CD14-positive monocyte (primary cell): Measurements from ENCODE around the gene CPN1. TPM values are rescaled to one million over a fixed set of nuclear protein-coding genes. Genes with fewer than 3 reads are reported as not detected.
A peak's percentile ranks its signal among the peaks of the same experiment; 100 is the strongest.

Experiments used
- DNase-seq, 3 donors: peaks; one replicate each; pipeline ENCODE4 v3.0.0-alpha.2; 2011 to 2022
- H2AFZ ChIP-seq: 2 replicates; pipeline ENCODE4 v1.6.0; 2012; ENCODE audit warnings: mild to moderate bottlenecking, low read depth, low read length, inconsistent platforms; ENCODE audit not compliant: insufficient read depth, poor library complexity, severe bottlenecking
- H3K27ac ChIP-seq, 2 donors: 1 replicate in 1 of 2; 2 replicates in 1 of 2; pipeline ENCODE4 v1.5.1; 2012 to 2013; ENCODE audit warnings: low read length in 2 of 2, control low read depth in 1 of 2, inconsistent platforms in 1 of 2, low read depth in 1 of 2, mild to moderate bottlenecking in 1 of 2
- H3K27me3 ChIP-seq, 2 donors: one replicate each; pipeline versions ENCODE4 v1.6.0 to v1.6.1; 2011 to 2013; ENCODE audit warnings: low read length in 2 of 2; ENCODE audit not compliant: control insufficient read depth in 2 of 2, insufficient read depth in 2 of 2
- H3K36me3 ChIP-seq, 2 donors: replicated peaks in 1 of 2; 1 replicate in 1 of 2; 2 replicates in 1 of 2; pipeline versions ENCODE4 v1.5.1 to v1.6.1; 2012 to 2013; ENCODE audit warnings: low read length in 2 of 2, control low read depth in 1 of 2, inconsistent platforms in 1 of 2, mild to moderate bottlenecking in 1 of 2; ENCODE audit not compliant: insufficient read depth in 2 of 2, control insufficient read depth in 1 of 2
- H3K4me1 ChIP-seq, 2 donors: 1 replicate in 1 of 2; 2 replicates in 1 of 2; pipeline versions ENCODE4 v1.5.1 to v1.6.1; 2012 to 2013; ENCODE audit warnings: low read length in 2 of 2, control low read depth in 1 of 2, inconsistent platforms in 1 of 2, mild to moderate bottlenecking in 1 of 2, moderate library complexity in 1 of 2; ENCODE audit not compliant: insufficient read depth in 2 of 2, control insufficient read depth in 1 of 2
- H3K4me2 ChIP-seq: replicated peaks from 2 replicates; pipeline ENCODE3; 2012; ENCODE audit warnings: low read length, moderate library complexity, mild to moderate bottlenecking; ENCODE audit not compliant: poor library complexity, severe bottlenecking; ENCODE audit errors: extremely low read depth
- H3K4me3 ChIP-seq, 3 experiments: fragments of 200-600 bp in 1 of 3; sonication (generic) in 1 of 3; replicated peaks in 1 of 3; 1 replicate in 2 of 3; 2 replicates in 1 of 3; pipeline ENCODE4 v1.5.1; 2011 to 2013; ENCODE audit warnings: low read length in 3 of 3, mild to moderate bottlenecking in 3 of 3, control low read depth in 2 of 3, low read depth in 2 of 3, inconsistent platforms in 1 of 3, moderate library complexity in 1 of 3
- H3K79me2 ChIP-seq: 2 replicates; pipeline ENCODE4 v1.6.0; 2012; ENCODE audit warnings: mild to moderate bottlenecking, control low read depth, inconsistent platforms, low read length, moderate library complexity; ENCODE audit not compliant: insufficient read depth
- H3K9ac ChIP-seq: 2 replicates; pipeline ENCODE4 v1.6.0; 2017; ENCODE audit warnings: low read length, mild to moderate bottlenecking; ENCODE audit not compliant: insufficient read depth, poor library complexity, severe bottlenecking
- H3K9me3 ChIP-seq, 2 donors: replicated peaks in 1 of 2; 1 replicate in 1 of 2; 2 replicates in 1 of 2; pipeline versions ENCODE4 v1.5.1 to v1.6.1; 2012 to 2013; ENCODE audit warnings: low read length in 2 of 2, control low read depth in 1 of 2; ENCODE audit not compliant: control insufficient read depth in 1 of 2, insufficient read depth in 1 of 2
- H4K20me1 ChIP-seq: 2 replicates; pipeline ENCODE4 v1.6.0; 2012; ENCODE audit warnings: mild to moderate bottlenecking, low read length, control low read depth, moderate library complexity; ENCODE audit not compliant: insufficient read depth
- H3K27ac Mint-ChIP-seq, 7 donors: one replicate each; pipeline ENCODE4 v1.8.0; 2020; ENCODE audit warnings: mild to moderate bottlenecking in 7 of 7, mixed read lengths in 7 of 7, moderate library complexity in 6 of 7, inconsistent platforms in 2 of 7
- H3K27me3 Mint-ChIP-seq, 3 donors: one replicate each; pipeline ENCODE4 v1.8.0; 2021 to 2022; ENCODE audit warnings: low read depth in 3 of 3, mild to moderate bottlenecking in 3 of 3, mixed read lengths in 3 of 3, moderate library complexity in 3 of 3, inconsistent platforms in 1 of 3
- H3K36me3 Mint-ChIP-seq, 2 donors: one replicate each; pipeline ENCODE4 v1.8.0; 2020; ENCODE audit warnings: mixed read lengths in 2 of 2, inconsistent platforms in 1 of 2, mild to moderate bottlenecking in 1 of 2
- H3K4me1 Mint-ChIP-seq: one replicate; pipeline ENCODE4 v1.8.0; 2020; ENCODE audit warnings: mild to moderate bottlenecking, mixed read lengths
- H3K4me3 Mint-ChIP-seq, 2 donors: one replicate each; pipeline ENCODE4 v1.8.0; 2020; ENCODE audit warnings: mild to moderate bottlenecking in 2 of 2, mixed read lengths in 2 of 2, moderate library complexity in 1 of 2
- H3K9me3 Mint-ChIP-seq, 7 donors: one replicate each; pipeline ENCODE4 v1.8.0; 2020 to 2022; ENCODE audit warnings: mixed read lengths in 7 of 7, mild to moderate bottlenecking in 6 of 7, moderate library complexity in 6 of 7, inconsistent platforms in 2 of 7
- WGBS: methylation state at CpG from one replicate; pipeline ENCODE4 v1.1.5; 2013; ENCODE audit warnings: missing lambda C conversion rate; ENCODE audit not compliant: insufficient coverage; 5-methylcytosine and 5-hydroxymethylcytosine counted together
- intact Hi-C, 2 donors: fragments of 100-400 bp; cut with micrococcal nuclease; formaldehyde crosslinking; loops; one replicate each; pipeline versions ENCODE4 v1.15.0 to v1.15.1; 2023
- polyA plus RNA-seq, 3 donors: library from polyadenylated mRNA; depleted of rRNA in 1 of 3; unstranded in 2 of 3; stranded (reverse) in 1 of 3; fragments of 300-500 nt in 2 of 3; fragments of >200 nt in 1 of 3; fragmentation: Illumina TruSeq in 2 of 3; gene quantifications; 1 replicate in 2 of 3; 2 replicates in 1 of 3; pipeline ENCODE4 v1.2.3, GENCODE V29; 2012 to 2021
- TF ChIP-seq, protein P1 (sequence below): fragments of 200-600 bp; IDR thresholded peaks from one replicate; pipeline ENCODE4 v1.8.0; 2022; ENCODE audit warnings: antibody characterized with exemption, mild to moderate bottlenecking

The CPN1 gene
- polyA plus RNA-seq, 3 donors, result not detected

DNA sequence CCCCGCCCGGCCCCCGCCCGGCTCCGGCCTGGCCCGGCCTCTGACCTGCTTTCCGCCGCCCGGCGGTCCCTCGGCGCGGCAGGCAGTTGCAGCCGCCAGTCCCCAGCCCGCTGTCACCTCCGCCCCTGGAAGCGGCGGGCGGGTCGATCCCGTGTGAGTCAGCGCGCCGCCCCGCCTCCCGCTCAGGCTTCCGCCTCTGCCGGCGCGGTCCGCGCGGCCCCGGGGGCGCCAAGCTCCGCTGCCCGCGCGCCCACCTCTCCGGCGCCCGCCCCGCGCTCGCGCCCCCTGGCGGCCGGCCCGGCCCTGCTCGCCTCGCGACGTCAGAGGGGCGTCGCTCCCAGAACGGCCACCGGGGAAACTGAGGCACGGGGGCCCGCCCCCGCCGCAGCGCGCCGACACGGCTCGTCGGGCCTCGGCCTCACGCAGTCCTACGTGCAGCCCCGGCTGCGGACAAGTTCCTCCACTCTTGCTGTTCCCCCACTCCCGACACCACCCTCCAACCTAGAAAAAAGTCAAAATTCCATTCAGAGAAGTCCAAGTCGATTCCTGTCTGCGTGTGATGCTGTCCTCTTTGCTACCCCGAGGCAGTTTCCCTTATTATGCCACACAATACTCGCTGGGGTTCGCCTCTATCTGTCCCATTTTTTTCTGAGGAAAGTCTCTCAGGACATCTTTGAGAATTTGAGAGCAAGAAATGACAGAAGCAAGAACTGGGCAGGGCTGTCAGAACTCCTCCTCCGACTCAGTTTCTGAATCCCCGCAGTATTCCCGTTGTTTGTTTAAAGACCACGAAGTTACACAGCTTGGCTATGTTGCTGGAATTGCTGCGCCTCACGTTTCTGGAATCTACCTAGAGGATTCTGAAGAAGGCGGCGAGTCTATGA, 71.6 kb downstream of the CPN1 start, which contains the start of gene DNMBP:
Gene DNMBP (minus strand): TSS at position 155 of the 884 bp plus-strand sequence. CDS start 37,823 bp downstream, outside the sequence.
- H3K27me3 Mint-ChIP-seq, result peaks cover 8 to 24% (median 17%) of the 10 kb centered on the region in 3 donors
- peak; percentile 70 to 82 (median 81) for DNase-seq
- intact Hi-C loops, result loop anchor here (2.0 to 5.0 kb wide), 4 partner anchors 15 to 93 kb away; no protein-coding TSS in a partner anchor
- peak within 1 kb of the TSS; percentile 95 to 96 for H3K4me3 Mint-ChIP-seq
- peaks cover 4 to 9% of the 10 kb centered on the region in 2 donors for H3K36me3 Mint-ChIP-seq
- peak within 1 kb of the TSS; percentile 98 for H3K4me2 ChIP-seq
- peak within 1 kb of the TSS; percentile 79 for H3K9ac ChIP-seq
- H4K20me1 ChIP-seq, result peaks cover 13% of the 10 kb centered on the region
- no peaks in the 10 kb centered on the region for H3K9me3 ChIP-seq
- H3K4me1 Mint-ChIP-seq, result peaks cover 44% of the 10 kb centered on the region
- WGBS, result 3% methylated on average over 83 of the region's 86 CpGs
- H2AFZ ChIP-seq, result peak within 1 kb of the TSS; percentile 86
- H3K79me2 ChIP-seq, result peaks cover 30% of the 10 kb centered on the region
- H3K27ac Mint-ChIP-seq, result peak within 1 kb of the TSS; percentile 75 to 93 (median 88)
- H3K27ac ChIP-seq, result peak within 1 kb of the TSS; percentile 11 to 76
- H3K36me3 ChIP-seq, result no peaks in the 10 kb centered on the region
- TF ChIP-seq, protein P1, sequence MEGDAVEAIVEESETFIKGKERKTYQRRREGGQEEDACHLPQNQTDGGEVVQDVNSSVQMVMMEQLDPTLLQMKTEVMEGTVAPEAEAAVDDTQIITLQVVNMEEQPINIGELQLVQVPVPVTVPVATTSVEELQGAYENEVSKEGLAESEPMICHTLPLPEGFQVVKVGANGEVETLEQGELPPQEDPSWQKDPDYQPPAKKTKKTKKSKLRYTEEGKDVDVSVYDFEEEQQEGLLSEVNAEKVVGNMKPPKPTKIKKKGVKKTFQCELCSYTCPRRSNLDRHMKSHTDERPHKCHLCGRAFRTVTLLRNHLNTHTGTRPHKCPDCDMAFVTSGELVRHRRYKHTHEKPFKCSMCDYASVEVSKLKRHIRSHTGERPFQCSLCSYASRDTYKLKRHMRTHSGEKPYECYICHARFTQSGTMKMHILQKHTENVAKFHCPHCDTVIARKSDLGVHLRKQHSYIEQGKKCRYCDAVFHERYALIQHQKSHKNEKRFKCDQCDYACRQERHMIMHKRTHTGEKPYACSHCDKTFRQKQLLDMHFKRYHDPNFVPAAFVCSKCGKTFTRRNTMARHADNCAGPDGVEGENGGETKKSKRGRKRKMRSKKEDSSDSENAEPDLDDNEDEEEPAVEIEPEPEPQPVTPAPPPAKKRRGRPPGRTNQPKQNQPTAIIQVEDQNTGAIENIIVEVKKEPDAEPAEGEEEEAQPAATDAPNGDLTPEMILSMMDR, result peak; percentile 60
- H3K27me3 ChIP-seq, result no peaks in the 10 kb centered on the region
- peaks cover 0 to 4% (median 0%) of the 10 kb centered on the region in 7 donors for H3K9me3 Mint-ChIP-seq
- H3K4me1 ChIP-seq, result peaks cover 26 to 41% of the 10 kb centered on the region in 2 donors
- peak within 1 kb of the TSS; percentile 70 to 84 (median 81) for H3K4me3 ChIP-seq

DNA sequence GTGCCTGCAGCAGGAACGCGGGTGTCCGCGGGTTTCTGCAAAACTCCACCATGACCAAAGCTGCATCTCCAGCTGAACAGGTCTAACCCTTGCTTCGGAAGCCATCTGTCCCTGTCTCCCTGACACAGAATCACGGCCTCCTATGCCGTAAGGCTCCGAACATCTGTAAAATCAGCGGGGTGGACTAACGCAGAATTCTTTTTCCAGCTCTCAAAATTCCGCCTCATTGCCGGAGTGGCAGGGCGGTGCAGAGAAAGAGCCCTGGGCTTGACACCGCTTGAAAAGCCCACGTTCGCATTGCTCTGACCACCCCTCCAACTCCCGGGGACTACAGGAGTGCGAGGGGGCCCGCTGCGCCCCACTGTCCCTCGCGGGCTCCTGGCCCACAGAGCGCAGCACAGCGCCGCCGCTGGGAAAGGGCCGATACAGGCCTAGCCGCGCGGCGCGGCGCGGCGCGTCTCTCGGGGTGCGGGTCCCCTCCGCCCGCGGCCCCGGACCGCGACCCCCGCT, 72.3 kb downstream of the CPN1 start:
- Histone ChIP-seq H3K79me2 (peaks cover 37% of the 10 kb centered on the region), H3K9me3 (no peaks in the 10 kb centered on the region), H4K20me1 (peaks cover 13% of the 10 kb centered on the region), H2AFZ (peak overlapping the region; percentile 86), H3K36me3 (no peaks in the 10 kb centered on the region), H3K4me2 (peak overlapping the region; percentile 98), H3K9ac (peak overlapping the region; percentile 79), H3K4me1 (peaks cover 26 to 41% of the 10 kb centered on the region in 2 donors), H3K27ac (peak overlapping the region; percentile 11 to 76), H3K27me3 (no peaks in the 10 kb centered on the region), H3K4me3 (peak overlapping the region; percentile 70 to 84 (median 81))
- peak overlapping the region; percentile 70 to 87 (median 82) for H3K27ac Mint-ChIP-seq
- peak overlapping the region; percentile 91 to 92 for H3K4me3 Mint-ChIP-seq
- peaks cover 8 to 24% (median 17%) of the 10 kb centered on the region in 3 donors for H3K27me3 Mint-ChIP-seq
- H3K9me3 Mint-ChIP-seq, result peaks cover 0 to 4% (median 0%) of the 10 kb centered on the region in 7 donors
- DNase-seq, result peak in 1 of 3 donors; percentile 18
- peaks cover 4 to 10% of the 10 kb centered on the region in 2 donors for H3K36me3 Mint-ChIP-seq
- peaks cover 45% of the 10 kb centered on the region for H3K4me1 Mint-ChIP-seq
- intact Hi-C loops, result loop anchor here in 1 of 2 donors (2.0 to 5.0 kb wide), 3 partner anchors 15 to 92 kb away; no protein-coding TSS in a partner anchor
- TF ChIP-seq, protein P1, result peak; percentile 60
- WGBS, result 0% methylated on average over 42 of the region's 45 CpGs
